ENCODE data around the gene PDGFB. TPM values are rescaled to one million over a fixed set of nuclear protein-coding genes. Genes with fewer than 3 reads are reported as not detected.

The PDGFB gene
- total RNA-seq, 1 experiment from 2014 or later, result 8.3 TPM

GRCh38 chr22:39283322-39284141 lies 38.8 kb upstream of the PDGFB start:
- no peaks in the 10 kb centered on the region for H3K9me3 ChIP-seq
- 0 out of 2 replicates have a peak, but pooled peaks cover 8% of the 10 kb centered on the region for H3K4me1 ChIP-seq
- Mint-ChIP-seq H3K9me3 (ENCODE audit: unreplicated experiment) (peaks cover 10% of the 10 kb centered on the region), H3K4me1 (ENCODE audit: low read depth, unreplicated experiment) (no peaks in the 10 kb centered on the region), H3K27me3 (ENCODE audit: insufficient read depth, unreplicated experiment) (no peaks in the 10 kb centered on the region), H3K4me3 (ENCODE audit: unreplicated experiment) (no peak overlapping the region), H3K27ac (ENCODE audit: unreplicated experiment) (no peak overlapping the region), H3K36me3 (ENCODE audit: insufficient read depth, unreplicated experiment) (peaks cover 5% of the 10 kb centered on the region)
- intact Hi-C loops (cut with micrococcal nuclease; ENCODE audit: unreplicated experiment), result no loop called here
- H3K36me3 ChIP-seq (ENCODE audit: control insufficient read depth, insufficient read depth, low read length), result no peaks in the 10 kb centered on the region
- no peak for DNase-seq
- no peak for TF ChIP-seq CTCF (IDR thresholded peaks at IDR 0.05; ENCODE audit: insufficient read depth in 1 of 2, low read depth in 1 of 2, low read length in 1 of 2, severe bottlenecking in 1 of 2, unreplicated experiment in 1 of 2)
- H3K4me3 ChIP-seq (ENCODE audit: low read depth, low read length), result no peak overlapping the region
- ChIA-PET POLR2A (no interaction called here), CTCF (no interaction called here)
- no TSS peak for BruUV-seq (replicated peaks)
- no peaks in the 10 kb centered on the region for H3K27me3 ChIP-seq (replicated peaks; ENCODE audit: control insufficient read depth, insufficient read depth, low read length)

- BruUV-seq (replicated peaks), result no TSS peak
- DNase-seq, result no peak
- no peak for TF ChIP-seq CTCF (IDR thresholded peaks at IDR 0.05; ENCODE audit: insufficient read depth in 1 of 2, low read depth in 1 of 2, low read length in 1 of 2, severe bottlenecking in 1 of 2, unreplicated experiment in 1 of 2)
- Histone ChIP-seq H3K4me1 (0 out of 2 replicates have a peak, but pooled peaks cover 8% of the 10 kb centered on the region), H3K36me3 (ENCODE audit: control insufficient read depth, insufficient read depth, low read length) (no peaks in the 10 kb centered on the region), H3K9me3 (no peaks in the 10 kb centered on the region), H3K27me3 (replicated peaks; ENCODE audit: control insufficient read depth, insufficient read depth, low read length) (no peaks in the 10 kb centered on the region), H3K4me3 (ENCODE audit: low read depth, low read length) (no peak overlapping the region)
- H3K4me1 Mint-ChIP-seq (ENCODE audit: low read depth, unreplicated experiment), result no peaks in the 10 kb centered on the region
- H3K27me3 Mint-ChIP-seq (ENCODE audit: insufficient read depth, unreplicated experiment), result no peaks in the 10 kb centered on the region
- peaks cover 5% of the 10 kb centered on the region for H3K36me3 Mint-ChIP-seq (ENCODE audit: insufficient read depth, unreplicated experiment)
- ChIA-PET CTCF (interaction anchor here (0.7 kb wide), 1 partner anchor 311 kb away, joined by 3 read pairs; no protein-coding TSS in a partner anchor), POLR2A (interaction anchor here (0.6 kb wide), 1 partner anchor 42 kb away, joined by 3 read pairs; no protein-coding TSS in a partner anchor)
- no peak overlapping the region for H3K27ac Mint-ChIP-seq (ENCODE audit: unreplicated experiment)
- H3K9me3 Mint-ChIP-seq (ENCODE audit: unreplicated experiment), result peaks cover 10% of the 10 kb centered on the region
- intact Hi-C loops (cut with micrococcal nuclease; ENCODE audit: unreplicated experiment), result no loop called here
- H3K4me3 Mint-ChIP-seq (ENCODE audit: unreplicated experiment), result no peak overlapping the region
Measured at GRCh38 chr22:39282645-39283321, 38.0 kb upstream of the PDGFB start.

GRCh38 chr22:39281126-39281525 lies 36.3 kb upstream of the PDGFB start:
- Histone ChIP-seq H3K36me3 (ENCODE audit: control insufficient read depth, insufficient read depth, low read length) (no peaks in the 10 kb centered on the region), H3K27me3 (replicated peaks; ENCODE audit: control insufficient read depth, insufficient read depth, low read length) (no peaks in the 10 kb centered on the region), H3K4me1 (no peaks in the 10 kb centered on the region), H3K9me3 (no peaks in the 10 kb centered on the region), H3K4me3 (ENCODE audit: low read depth, low read length) (no peak overlapping the region)
- DNase-seq, result no peak
- intact Hi-C loops (cut with micrococcal nuclease; ENCODE audit: unreplicated experiment), result no loop called here
- POLR2A ChIA-PET, result no interaction called here
- Mint-ChIP-seq H3K9me3 (ENCODE audit: unreplicated experiment) (peaks cover 9% of the 10 kb centered on the region), H3K27ac (ENCODE audit: unreplicated experiment) (no peak overlapping the region), H3K36me3 (ENCODE audit: insufficient read depth, unreplicated experiment) (peaks cover 5% of the 10 kb centered on the region), H3K27me3 (ENCODE audit: insufficient read depth, unreplicated experiment) (no peaks in the 10 kb centered on the region), H3K4me1 (ENCODE audit: low read depth, unreplicated experiment) (no peaks in the 10 kb centered on the region), H3K4me3 (ENCODE audit: unreplicated experiment) (no peak overlapping the region)
- TF ChIP-seq CTCF (IDR thresholded peaks at IDR 0.05; ENCODE audit: insufficient read depth in 1 of 2, low read depth in 1 of 2, low read length in 1 of 2, severe bottlenecking in 1 of 2, unreplicated experiment in 1 of 2), result no peak
- BruUV-seq (replicated peaks), result no TSS peak
- CTCF ChIA-PET, result no interaction called here

Measured in Caco-2 (cell line).